B cell (primary cell): Measurements from ENCODE around the gene PDZD4. TPM values are rescaled to one million over a fixed set of nuclear protein-coding genes. Genes with fewer than 3 reads are reported as not detected.

ENCODE experiments used
- ATAC-seq: fragments of 200-7000 bp; cut with Tn5 transposase; one replicate; pipeline ENCODE4 v1.10.0; 2021; ENCODE audit warnings: low read depth, mild to moderate bottlenecking, moderate number of reproducible peaks, moderate library complexity
- CTCF ChIA-PET: fragments of 350-600 bp; sonication (Branson Sonifier 250); formaldehyde crosslinking; loops from one replicate; lab custom pipeline; 2021; ENCODE audit warnings: antibody characterized with exemption, inconsistent platforms; lab: Charles Lee
- POLR2A ChIA-PET: fragments of 350-600 bp; sonication (Branson Sonifier 250); formaldehyde crosslinking; loops from one replicate; lab custom pipeline; 2021; ENCODE audit warnings: antibody characterized with exemption; lab: Charles Lee
- DNase-seq: peaks from one replicate; pipeline ENCODE4 v3.0.0; 2013
- H2AFZ ChIP-seq: 2 replicates; pipeline ENCODE4 v1.6.1; 2012; ENCODE audit warnings: mild to moderate bottlenecking, low read depth, low read length; ENCODE audit not compliant: insufficient read depth, poor library complexity, severe bottlenecking
- H3K27ac ChIP-seq, 2 donors: 1 replicate in 1 of 2; 2 replicates in 1 of 2; pipeline ENCODE4 v1.5.1; 2012 to 2013; ENCODE audit warnings: low read length in 2 of 2, mild to moderate bottlenecking in 2 of 2, moderate library complexity in 1 of 2
- H3K27me3 ChIP-seq, 4 experiments: fragments of 200-600 bp in 1 of 4; sonication (generic) in 1 of 4; replicated peaks in 1 of 4; 1 replicate in 2 of 4; 2 replicates in 2 of 4; pipeline versions ENCODE4 v1.6.1 to v1.7.0; 2013 to 2016; ENCODE audit warnings: low read length in 3 of 4, mild to moderate bottlenecking in 2 of 4, mixed read lengths in 1 of 4, moderate library complexity in 1 of 4; ENCODE audit not compliant: insufficient read depth in 4 of 4, control insufficient read depth in 3 of 4; ENCODE audit errors: control extremely low read depth in 1 of 4
- H3K36me3 ChIP-seq, 2 experiments: replicated peaks in 1 of 2; 1 replicate in 1 of 2; 2 replicates in 1 of 2; pipeline versions ENCODE4 v1.6.1 to v1.7.1; 2013; ENCODE audit warnings: low read length in 1 of 2; ENCODE audit not compliant: insufficient read depth in 2 of 2, control insufficient read depth in 1 of 2; ENCODE audit errors: control extremely low read depth in 1 of 2, extremely low read depth in 1 of 2
- H3K4me1 ChIP-seq, 2 donors: fragments of 200-600 bp in 1 of 2; sonication (generic) in 1 of 2; 1 replicate in 1 of 2; 2 replicates in 1 of 2; pipeline versions ENCODE4 v1.5.1 to v1.6.1; 2013 to 2017; ENCODE audit warnings: low read length in 2 of 2; ENCODE audit not compliant: control insufficient read depth in 2 of 2, insufficient read depth in 2 of 2
- H3K4me2 ChIP-seq: replicated peaks from 2 replicates; pipeline ENCODE3; 2012; ENCODE audit warnings: mild to moderate bottlenecking, low read depth, low read length; ENCODE audit not compliant: poor library complexity, severe bottlenecking
- H3K4me3 ChIP-seq, 5 experiments: fragments of 200-600 bp in 1 of 5; sonication (generic) in 1 of 5; 1 replicate in 3 of 5; 2 replicates in 2 of 5; pipeline versions ENCODE4 v1.5.1 to v1.7.0; 2011 to 2016; ENCODE audit warnings: low read length in 4 of 5, mild to moderate bottlenecking in 4 of 5, low read depth in 2 of 5, control low read depth in 1 of 5, moderate library complexity in 1 of 5; ENCODE audit not compliant: insufficient read depth in 1 of 5; ENCODE audit errors: control extremely low read depth in 1 of 5, extremely low read depth in 1 of 5
- H3K79me2 ChIP-seq: fragments of 200-600 bp; sonication (generic); one replicate; pipeline ENCODE4 v1.6.0; 2016; ENCODE audit warnings: low read length; ENCODE audit not compliant: control insufficient read depth, insufficient read depth
- H3K9ac ChIP-seq: fragments of 200-600 bp; sonication (generic); 2 replicates; pipeline ENCODE4 v1.6.1; 2017; ENCODE audit warnings: mild to moderate bottlenecking, low read length, moderate library complexity
- H3K9me3 ChIP-seq, 3 donors: one replicate each; pipeline versions ENCODE4 v1.6.1 to v1.7.1; 2013; ENCODE audit warnings: low read length in 2 of 3; ENCODE audit not compliant: control insufficient read depth in 2 of 3, insufficient read depth in 1 of 3; ENCODE audit errors: control extremely low read depth in 1 of 3
- H4K20me1 ChIP-seq: 2 replicates; pipeline ENCODE4 v1.6.0; 2012; ENCODE audit warnings: mild to moderate bottlenecking, low read length; ENCODE audit not compliant: insufficient read depth, control insufficient read depth, poor library complexity, severe bottlenecking
- H3K27ac Mint-ChIP-seq: one replicate; pipeline ENCODE4 v1.8.0; 2021; ENCODE audit warnings: mixed read lengths
- H3K27me3 Mint-ChIP-seq: one replicate; pipeline ENCODE4 v1.8.0; 2021; ENCODE audit warnings: mixed read lengths
- H3K4me1 Mint-ChIP-seq: one replicate; pipeline ENCODE4 v1.8.0; 2021; ENCODE audit warnings: mixed read lengths
- H3K4me3 Mint-ChIP-seq: one replicate; pipeline ENCODE4 v1.8.0; 2021; ENCODE audit warnings: mixed read lengths
- H3K9me3 Mint-ChIP-seq: one replicate; pipeline ENCODE4 v1.8.0; 2022; ENCODE audit warnings: mixed read lengths; ENCODE audit not compliant: insufficient read depth
- CTCF ChIP-seq: fragments of 200-600 bp; IDR thresholded peaks from one replicate; pipeline ENCODE4 v1.8.0; 2022; ENCODE audit warnings: antibody characterized with exemption, mild to moderate bottlenecking
- EZH2 ChIP-seq: IDR thresholded peaks from 2 replicates; pipeline ENCODE4 v1.6.1; 2012; ENCODE audit warnings: borderline replicate concordance, low read depth, mild to moderate bottlenecking, moderate library complexity, low read length; ENCODE audit not compliant: insufficient read depth, poor library complexity, severe bottlenecking
- WGBS: methylation state at CpG from one replicate; pipeline ENCODE4 v1.1.5; 2013; ENCODE audit warnings: missing lambda C conversion rate; ENCODE audit not compliant: insufficient coverage; 5-methylcytosine and 5-hydroxymethylcytosine counted together
- intact Hi-C: fragments of 100-400 bp; cut with micrococcal nuclease; formaldehyde crosslinking; loops from one replicate; pipeline ENCODE4 v1.10.0; 2022
- polyA plus RNA-seq: library from polyadenylated mRNA; depleted of rRNA; stranded (reverse); fragments of >200 nt; gene quantifications from 2 replicates; pipeline ENCODE4 v1.2.3, GENCODE V29; 2012
- total RNA-seq, 2 donors: library from RNA; stranded (reverse); fragments of 120-200 nt in 1 of 2; gene quantifications; 1 replicate in 1 of 2; 2 replicates in 1 of 2; pipeline versions ENCODE4 v1.2.3 to v1.2.4, GENCODE V29; 2013 to 2022

PDZD4 gene
- total and polyA plus RNA-seq, 2 donors (not counting 1 experiment from before 2014, with no cell fraction given): 0.36 TPM; not detected in 1

GRCh38 chrX:153853902-153854267 lies 23.5 kb upstream of the PDZD4 start:
- Histone ChIP-seq H3K27me3 (peaks cover 0 to 3% (median under 1%) of the 10 kb centered on the region in 4 experiments), H3K4me2 (no peak overlapping the region), H3K79me2 (no peaks in the 10 kb centered on the region), H3K27ac (no peak overlapping the region), H3K9me3 (no peaks in the 10 kb centered on the region), H2AFZ (no peak overlapping the region), H3K9ac (no peak overlapping the region), H4K20me1 (no peaks in the 10 kb centered on the region), H3K36me3 (no peaks in the 10 kb centered on the region), H3K4me1 (no peaks in the 10 kb centered on the region), H3K4me3 (no peak overlapping the region)
- Mint-ChIP-seq H3K27ac (no peak overlapping the region), H3K4me1 (no peaks in the 10 kb centered on the region), H3K9me3 (no peaks in the 10 kb centered on the region), H3K27me3 (peaks cover 13% of the 10 kb centered on the region), H3K4me3 (no peak overlapping the region)
- ChIA-PET CTCF (no interaction called here), POLR2A (interaction anchor here (0.6 kb wide), 1 partner anchor 43 kb away, joined by 5 read pairs; no protein-coding TSS in a partner anchor)
- TF ChIP-seq CTCF: no peak
- TF ChIP-seq EZH2: no peak
- WGBS: no CpG with 5 or more reads among the region's 3 CpGs
- DNase-seq: no peak
- ATAC-seq: no peak
- intact Hi-C loops: no loop called here

- Mint-ChIP-seq H3K4me3 (no peak overlapping the region), H3K27me3 (peaks cover 13% of the 10 kb centered on the region), H3K9me3 (no peaks in the 10 kb centered on the region), H3K4me1 (no peaks in the 10 kb centered on the region), H3K27ac (no peak overlapping the region)
- H3K4me3 ChIP-seq: no peak overlapping the region
- ChIA-PET CTCF (no interaction called here), POLR2A (interaction anchor here (0.6 kb wide), 1 partner anchor 42 kb away, joined by 5 read pairs; no protein-coding TSS in a partner anchor)
- peaks cover 0 to 3% (median under 1%) of the 10 kb centered on the region in 4 experiments for H3K27me3 ChIP-seq
- H3K27ac ChIP-seq: no peak overlapping the region
- intact Hi-C loops: no loop called here
- H3K79me2 ChIP-seq: no peaks in the 10 kb centered on the region
- no peaks in the 10 kb centered on the region for H4K20me1 ChIP-seq
- no peak for DNase-seq
- 83% methylated on average over 1 of the region's 3 CpGs for WGBS
- no peak for ATAC-seq
- no peak overlapping the region for H2AFZ ChIP-seq
- no peak overlapping the region for H3K9ac ChIP-seq
- TF ChIP-seq EZH2 (no peak), CTCF (no peak)
- H3K9me3 ChIP-seq: no peaks in the 10 kb centered on the region
- no peak overlapping the region for H3K4me2 ChIP-seq
- no peaks in the 10 kb centered on the region for H3K36me3 ChIP-seq
- no peaks in the 10 kb centered on the region for H3K4me1 ChIP-seq
Observed at GRCh38 chrX:153853180-153853901, 23.0 kb upstream of the PDZD4 start.
